Right lobe of liver (tissue), 4 donors: Measurements from ENCODE around the gene UBXN1.

Experiments used
- POLR2A ChIP-seq: fragments of 450-650 bp; IDR thresholded peaks from one replicate; pipeline ENCODE4 v1.6.1; 2017; ENCODE audit warnings: antibody characterized with exemption, mild to moderate bottlenecking
- TF ChIP-seq, protein P1 (sequence below), 4 donors: fragments of 200-600 bp in 3 of 4; fragments of 450-650 bp in 1 of 4; IDR thresholded peaks; one replicate each; pipeline versions ENCODE4 v1.5.1 to v1.8.0; 2016 to 2022; ENCODE audit warnings: antibody characterized with exemption in 4 of 4, mild to moderate bottlenecking in 2 of 4
- donor health status: DM: no; HTN: no; CAD: no.
- donor health status: DM: no; HTN: no; CAD: no.
- donor health status: DM: no; HTN: yes; CAD: no.

DNA sequence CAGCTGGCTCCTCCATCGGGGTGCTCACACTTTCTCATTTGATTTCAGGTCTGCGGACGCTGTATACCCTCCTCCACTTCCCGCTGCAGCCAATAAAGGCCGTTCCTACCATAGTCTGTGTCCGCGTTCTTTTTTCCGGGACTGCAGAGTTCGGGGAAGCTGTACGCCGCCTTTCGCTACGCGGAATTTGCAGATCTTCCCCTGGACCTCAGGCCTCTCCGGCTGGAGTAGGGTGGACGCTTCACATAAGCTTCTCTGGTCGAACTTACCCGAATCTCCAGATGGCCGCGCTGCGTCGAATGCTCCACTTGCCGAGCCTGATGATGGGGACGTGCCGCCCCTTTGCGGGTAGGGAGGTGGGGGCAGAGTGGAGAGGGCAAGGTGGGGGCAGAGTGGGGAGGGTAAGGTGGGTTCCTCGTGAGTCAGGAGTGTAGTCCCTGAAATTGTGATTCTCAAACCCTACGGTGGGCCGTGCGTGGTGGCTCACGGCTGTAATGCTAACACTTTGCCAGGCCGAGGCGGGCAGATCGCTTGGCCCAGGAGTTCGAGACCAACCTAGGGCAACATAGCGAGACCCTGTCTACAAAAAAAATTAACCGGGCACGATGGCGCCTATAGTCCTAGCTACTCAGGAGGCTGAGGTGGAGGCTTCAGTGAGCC is 13.1 kb downstream of the UBXN1 start:
- TF ChIP-seq, protein P1, sequence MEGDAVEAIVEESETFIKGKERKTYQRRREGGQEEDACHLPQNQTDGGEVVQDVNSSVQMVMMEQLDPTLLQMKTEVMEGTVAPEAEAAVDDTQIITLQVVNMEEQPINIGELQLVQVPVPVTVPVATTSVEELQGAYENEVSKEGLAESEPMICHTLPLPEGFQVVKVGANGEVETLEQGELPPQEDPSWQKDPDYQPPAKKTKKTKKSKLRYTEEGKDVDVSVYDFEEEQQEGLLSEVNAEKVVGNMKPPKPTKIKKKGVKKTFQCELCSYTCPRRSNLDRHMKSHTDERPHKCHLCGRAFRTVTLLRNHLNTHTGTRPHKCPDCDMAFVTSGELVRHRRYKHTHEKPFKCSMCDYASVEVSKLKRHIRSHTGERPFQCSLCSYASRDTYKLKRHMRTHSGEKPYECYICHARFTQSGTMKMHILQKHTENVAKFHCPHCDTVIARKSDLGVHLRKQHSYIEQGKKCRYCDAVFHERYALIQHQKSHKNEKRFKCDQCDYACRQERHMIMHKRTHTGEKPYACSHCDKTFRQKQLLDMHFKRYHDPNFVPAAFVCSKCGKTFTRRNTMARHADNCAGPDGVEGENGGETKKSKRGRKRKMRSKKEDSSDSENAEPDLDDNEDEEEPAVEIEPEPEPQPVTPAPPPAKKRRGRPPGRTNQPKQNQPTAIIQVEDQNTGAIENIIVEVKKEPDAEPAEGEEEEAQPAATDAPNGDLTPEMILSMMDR (IDR thresholded peaks at IDR 0.05) = no peak
- TF ChIP-seq POLR2A = no peak
